ENCODE measurements around the gene ERBIN. TPM values are rescaled to one million over a fixed set of nuclear protein-coding genes. Genes with fewer than 3 reads are reported as not detected.

The ERBIN gene

DNA sequence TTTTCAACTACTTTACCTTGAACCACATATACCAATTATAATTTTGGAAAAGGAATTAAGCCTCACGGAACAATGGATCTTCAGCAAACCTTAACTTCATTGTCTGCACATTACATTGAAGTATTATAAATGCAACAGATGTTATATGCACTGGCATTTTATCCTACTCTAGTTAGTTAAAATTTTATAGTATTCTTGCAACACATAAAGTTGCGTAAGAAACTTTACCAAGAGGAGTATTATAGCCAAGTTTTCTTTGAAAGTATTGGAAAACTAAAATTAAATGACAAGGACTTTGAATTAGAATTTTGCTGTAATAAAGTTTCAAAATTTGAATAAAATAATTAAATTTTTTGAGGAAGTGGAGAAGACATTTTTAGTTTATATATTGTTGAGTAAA lies 154.3 kb downstream of the ERBIN start:
- no peak overlapping the region for H3K4me3 ChIP-seq (ENCODE audit: low read length)
- no peak overlapping the region for H3K4me2 ChIP-seq (ENCODE audit: low read length)
- no peaks in the 10 kb centered on the region for H3K4me1 ChIP-seq (ENCODE audit: control insufficient read depth, insufficient read depth, low read length)
- H3K9me3 ChIP-seq (replicated peaks; ENCODE audit: low read length) = no peaks in the 10 kb centered on the region
- H3K27me3 ChIP-seq (ENCODE audit: control insufficient read depth, insufficient read depth, low read length) = no peaks in the 10 kb centered on the region
- H3K9ac ChIP-seq (ENCODE audit: low read depth, low read length) = no peak overlapping the region
- H3K36me3 ChIP-seq (ENCODE audit: insufficient read depth, low read length) = peaks cover 52% of the 10 kb centered on the region

DNA sequence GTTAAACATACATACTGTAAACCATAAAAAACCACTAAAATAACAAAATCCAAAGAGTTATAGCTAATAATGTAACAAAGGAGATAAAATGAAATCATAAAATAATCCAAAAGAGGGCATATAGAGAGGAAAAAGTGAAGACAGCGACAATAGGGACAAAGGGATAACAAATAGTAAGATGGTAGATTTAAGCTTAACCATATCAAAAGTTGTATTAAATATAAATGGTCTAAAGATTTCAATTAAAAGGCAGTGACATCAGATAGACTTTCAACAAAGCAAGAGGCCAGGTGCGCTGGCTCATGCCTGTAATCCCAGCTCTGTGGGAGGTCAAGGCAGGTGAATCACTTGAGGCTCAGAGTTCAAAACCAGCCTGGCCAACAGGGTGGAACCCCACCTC lies 163.0 kb downstream of the ERBIN start:
- H3K9me3 ChIP-seq (replicated peaks; ENCODE audit: low read length) = peaks cover 4% of the 10 kb centered on the region
- H3K4me3 ChIP-seq (ENCODE audit: low read length) = no peak overlapping the region
- peaks cover 74% of the 10 kb centered on the region for H3K36me3 ChIP-seq (ENCODE audit: insufficient read depth, low read length)

DNA sequence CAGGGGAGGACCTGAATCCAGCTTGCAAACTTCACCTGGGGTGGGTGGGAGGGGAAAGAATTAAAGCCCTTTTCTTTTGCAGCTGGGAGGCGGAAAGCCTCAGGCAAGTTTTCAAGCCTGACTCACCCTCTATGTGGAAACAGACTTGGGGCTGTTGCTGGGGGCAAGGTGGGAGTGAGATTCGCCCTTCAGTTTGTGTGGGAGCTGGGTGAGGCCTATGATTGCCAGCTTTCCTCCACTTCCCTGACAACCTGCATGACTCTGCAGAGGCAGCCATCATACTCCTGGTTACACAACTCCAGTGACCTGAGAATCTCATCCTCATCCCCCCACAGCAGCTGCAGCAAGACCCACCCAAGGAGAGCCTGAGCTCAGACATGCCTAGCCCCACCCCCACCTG lies 174.5 kb downstream of the ERBIN start:
- Histone ChIP-seq H3K9me3 (replicated peaks; ENCODE audit: low read length) (peaks cover 26% of the 10 kb centered on the region), H3K9ac (ENCODE audit: low read depth, low read length) (no peak overlapping the region), H3K4me2 (ENCODE audit: low read length) (no peak overlapping the region), H3K36me3 (ENCODE audit: insufficient read depth, low read length) (peaks cover 25% of the 10 kb centered on the region), H3K27me3 (ENCODE audit: control insufficient read depth, insufficient read depth, low read length) (no peaks in the 10 kb centered on the region), H3K4me3 (ENCODE audit: low read length) (no peak overlapping the region), H3K4me1 (ENCODE audit: control insufficient read depth, insufficient read depth, low read length) (no peaks in the 10 kb centered on the region)

More for the DNA sequence above, 163.0 kb downstream of the ERBIN start:
- Histone ChIP-seq H3K27me3 (ENCODE audit: control insufficient read depth, insufficient read depth, low read length) (no peaks in the 10 kb centered on the region), H3K4me1 (ENCODE audit: control insufficient read depth, insufficient read depth, low read length) (no peaks in the 10 kb centered on the region), H3K9ac (ENCODE audit: low read depth, low read length) (no peak overlapping the region), H3K4me2 (ENCODE audit: low read length) (no peak overlapping the region)

DNA sequence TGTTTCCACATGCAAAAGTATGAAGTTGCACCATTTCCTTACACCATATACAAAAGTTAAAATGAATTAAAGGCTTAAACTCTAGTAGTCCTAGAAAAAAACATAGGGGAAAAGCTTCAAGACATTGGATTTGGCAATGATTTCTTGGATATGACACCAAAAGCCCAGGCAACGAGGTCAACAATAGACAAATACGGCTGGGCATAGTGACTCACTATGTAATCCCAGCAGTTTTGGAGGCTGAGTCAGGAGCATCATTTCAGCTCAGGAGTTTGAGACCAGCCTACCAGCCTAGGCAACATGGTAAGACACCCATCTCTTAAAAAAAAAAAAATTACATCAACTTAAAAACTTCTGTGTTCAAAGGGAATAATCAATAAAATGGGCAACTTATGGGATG lies 186.8 kb downstream of the ERBIN start:
- H3K4me2 ChIP-seq (ENCODE audit: low read length) = no peak overlapping the region
- no peak overlapping the region for H3K9ac ChIP-seq (ENCODE audit: low read depth, low read length)
- no peak overlapping the region for H3K4me3 ChIP-seq (ENCODE audit: low read length)
- no peaks in the 10 kb centered on the region for H3K9me3 ChIP-seq (replicated peaks; ENCODE audit: low read length)
- H3K36me3 ChIP-seq (ENCODE audit: insufficient read depth, low read length) = no peaks in the 10 kb centered on the region
- H3K27me3 ChIP-seq (ENCODE audit: control insufficient read depth, insufficient read depth, low read length) = no peaks in the 10 kb centered on the region
- no peaks in the 10 kb centered on the region for H3K4me1 ChIP-seq (ENCODE audit: control insufficient read depth, insufficient read depth, low read length)

DNA sequence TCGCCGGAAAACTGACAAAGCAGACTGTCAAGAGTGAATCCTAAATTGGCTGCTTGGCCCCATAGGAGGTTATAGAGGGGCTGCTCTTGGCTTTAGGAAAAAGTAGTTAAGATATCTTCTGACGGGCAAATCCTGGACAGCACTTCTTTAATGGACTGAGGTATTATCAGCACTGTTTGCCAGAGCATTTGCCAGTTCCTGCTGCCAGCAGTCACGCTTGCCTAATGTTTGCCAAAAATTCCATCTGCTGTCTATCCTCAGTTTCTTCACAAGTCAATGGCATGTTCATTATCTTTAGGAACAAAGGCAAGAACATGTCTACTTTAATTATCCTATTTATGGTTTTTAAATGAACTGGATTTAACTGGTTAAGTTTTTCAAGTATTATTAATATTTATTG lies 191.9 kb downstream of the ERBIN start:
- H3K9ac ChIP-seq (ENCODE audit: low read depth, low read length) = no peak overlapping the region
- no peak overlapping the region for H3K4me3 ChIP-seq (ENCODE audit: low read length)
- no peaks in the 10 kb centered on the region for H3K27me3 ChIP-seq (ENCODE audit: control insufficient read depth, insufficient read depth, low read length)
- no peaks in the 10 kb centered on the region for H3K9me3 ChIP-seq (replicated peaks; ENCODE audit: low read length)
- no peak overlapping the region for H3K4me2 ChIP-seq (ENCODE audit: low read length)
- H3K36me3 ChIP-seq (ENCODE audit: insufficient read depth, low read length) = no peaks in the 10 kb centered on the region
- peaks cover 4% of the 10 kb centered on the region for H3K4me1 ChIP-seq (ENCODE audit: control insufficient read depth, insufficient read depth, low read length)

DNA sequence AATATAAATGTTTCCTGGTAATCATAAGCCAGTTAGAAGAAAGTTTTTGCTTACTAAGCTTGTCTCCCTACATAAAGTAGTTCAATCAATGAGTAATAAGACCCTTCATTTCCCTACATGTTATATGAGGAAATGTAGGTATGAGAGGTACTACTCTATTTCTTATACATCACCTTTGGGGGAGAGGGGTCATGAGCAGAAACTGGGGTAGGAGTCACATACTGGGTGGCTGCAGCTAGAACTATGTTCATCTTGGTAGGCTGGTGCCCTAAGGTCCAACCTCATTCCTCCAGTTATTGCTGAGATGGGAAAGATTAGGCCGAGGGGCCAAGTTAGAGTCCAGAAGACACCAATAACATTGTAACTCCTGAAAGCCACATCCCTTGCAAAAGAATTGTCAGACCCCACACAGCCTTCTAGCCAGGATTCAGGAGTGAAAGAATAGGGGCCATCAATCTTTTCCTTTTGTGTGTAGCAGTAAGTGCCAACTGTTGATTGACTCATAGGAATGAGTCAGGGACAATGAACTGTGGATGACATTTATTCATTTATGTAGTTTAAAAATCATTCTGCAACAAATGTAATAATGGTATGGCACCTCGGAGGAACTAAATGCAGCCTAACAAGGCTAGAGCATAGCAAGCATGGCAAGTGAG lies 196.1 kb downstream of the ERBIN start:
- H3K4me2 ChIP-seq (ENCODE audit: low read length) = no peak overlapping the region
- H3K9me3 ChIP-seq (replicated peaks; ENCODE audit: low read length) = no peaks in the 10 kb centered on the region
- peaks cover 4% of the 10 kb centered on the region for H3K4me1 ChIP-seq (ENCODE audit: control insufficient read depth, insufficient read depth, low read length)
- H3K9ac ChIP-seq (ENCODE audit: low read depth, low read length) = no peak overlapping the region
- no peaks in the 10 kb centered on the region for H3K36me3 ChIP-seq (ENCODE audit: insufficient read depth, low read length)
- no peak overlapping the region for H3K4me3 ChIP-seq (ENCODE audit: low read length)
- no peaks in the 10 kb centered on the region for H3K27me3 ChIP-seq (ENCODE audit: control insufficient read depth, insufficient read depth, low read length)

DNA sequence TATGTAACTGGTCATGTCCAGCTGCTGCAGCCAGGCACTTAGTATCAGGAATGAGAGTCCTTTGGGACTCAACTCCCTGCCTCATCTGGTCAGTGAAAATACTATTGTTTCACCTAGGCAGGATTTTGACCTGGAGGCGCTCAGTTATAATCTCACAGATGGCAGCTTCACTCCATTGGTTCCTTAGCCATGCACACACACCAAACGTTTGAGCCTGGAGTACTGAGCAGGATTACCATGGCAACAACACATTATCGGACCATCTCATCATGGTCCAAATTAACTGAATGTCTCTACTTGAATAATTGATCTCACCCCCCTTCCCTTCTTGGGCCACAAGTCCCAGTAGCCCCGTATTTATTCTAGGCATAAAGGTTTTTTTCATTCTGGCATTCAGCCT lies 202.8 kb downstream of the ERBIN start:
- H3K9me3 ChIP-seq (replicated peaks; ENCODE audit: low read length) = no peaks in the 10 kb centered on the region
- no peak overlapping the region for H3K9ac ChIP-seq (ENCODE audit: low read depth, low read length)
- H3K4me3 ChIP-seq (ENCODE audit: low read length) = no peak overlapping the region
- no peaks in the 10 kb centered on the region for H3K27me3 ChIP-seq (ENCODE audit: control insufficient read depth, insufficient read depth, low read length)
- no peaks in the 10 kb centered on the region for H3K4me1 ChIP-seq (ENCODE audit: control insufficient read depth, insufficient read depth, low read length)
- no peaks in the 10 kb centered on the region for H3K36me3 ChIP-seq (ENCODE audit: insufficient read depth, low read length)
- H3K4me2 ChIP-seq (ENCODE audit: low read length) = no peak overlapping the region

DNA sequence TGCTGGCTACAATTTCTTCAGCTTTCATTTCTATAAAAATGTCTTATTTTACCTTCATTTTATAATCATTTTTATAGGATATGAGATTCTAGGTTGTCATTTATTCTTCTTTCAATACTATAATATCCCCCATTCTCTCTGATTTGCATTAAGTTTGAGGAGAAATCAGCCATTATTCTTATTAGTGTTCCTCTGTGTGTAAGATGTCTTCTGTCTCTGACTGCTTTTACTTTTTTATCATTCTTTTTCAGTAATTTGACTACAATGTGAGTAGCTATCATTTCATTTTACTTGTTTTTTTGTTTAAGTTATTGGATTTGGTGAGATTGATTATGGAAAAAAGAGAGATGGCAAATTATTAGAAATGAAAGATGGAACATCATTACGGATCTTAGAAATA lies 204.1 kb downstream of the ERBIN start:
- Histone ChIP-seq H3K9me3 (replicated peaks; ENCODE audit: low read length) (no peaks in the 10 kb centered on the region), H3K36me3 (ENCODE audit: insufficient read depth, low read length) (no peaks in the 10 kb centered on the region), H3K4me3 (ENCODE audit: low read length) (no peak overlapping the region), H3K9ac (ENCODE audit: low read depth, low read length) (no peak overlapping the region), H3K4me1 (ENCODE audit: control insufficient read depth, insufficient read depth, low read length) (no peaks in the 10 kb centered on the region), H3K27me3 (ENCODE audit: control insufficient read depth, insufficient read depth, low read length) (no peaks in the 10 kb centered on the region), H3K4me2 (ENCODE audit: low read length) (no peak overlapping the region)

Small RNA genes lying within 50 kb of the gene (small RNA-seq; reads per million reads assigned to genes)
- not detected for gene RF00598
